Hematopoietic multipotent progenitor cell treated with erythropoietin and hydrocortisone succinate and interleukin-3 and kit ligand, for 15 days (in vitro differentiated cells): ENCODE data around the gene PCID2.
"Not testable (repeated sequence)": the region's sequence is repeated elsewhere in the genome, so short reads cannot be mapped to it uniquely, and the experiment has no call there.

Source experiments
- DNase-seq: peaks from one replicate; pipeline ENCODE4 v3.0.0-alpha.2; 2015; ENCODE audit warnings: low spot score

PCID2 gene

GRCh38 chr13:113208421-113209335 lies at the start of gene PCID2:
Gene PCID2, minus strand, starts transcription at chr13:113208669. Its CDS starts 35 bp downstream, at chr13:113208634.
- DNase-seq: peak; percentile 91

- not testable (repeated sequence) for DNase-seq
These were observed 49.4 kb upstream of the PCID2 start for GRCh38 chr13:113257908-113258307.

GRCh38 chr13:113252516-113253095 lies 44.1 kb upstream of the PCID2 start:
- DNase-seq: no peak

- no peak for DNase-seq
These were observed 37.7 kb upstream of the PCID2 start for GRCh38 chr13:113245849-113246796.

GRCh38 chr13:113243847-113244246 lies 35.4 kb upstream of the PCID2 start:
- DNase-seq: no peak

GRCh38 chr13:113241623-113242022 lies 33.2 kb upstream of the PCID2 start:
- DNase-seq: not testable (repeated sequence)

- no peak for DNase-seq
These were observed 31.5 kb upstream of the PCID2 start for GRCh38 chr13:113239986-113240385.

GRCh38 chr13:113239357-113239756 lies 30.9 kb upstream of the PCID2 start:
- DNase-seq: no peak

GRCh38 chr13:113238536-113238935 lies 30.1 kb upstream of the PCID2 start:
- DNase-seq: peak; percentile 74

- DNase-seq: no peak
These were observed 24.6 kb upstream of the PCID2 start for GRCh38 chr13:113233101-113233500.

- no peak for DNase-seq
These were observed 23.9 kb upstream of the PCID2 start for GRCh38 chr13:113232208-113233003.

- DNase-seq: no peak
These were observed 23.1 kb upstream of the PCID2 start for GRCh38 chr13:113231306-113232207.

- DNase-seq: no peak
These were observed 21.3 kb upstream of the PCID2 start for GRCh38 chr13:113229791-113230190.

- no peak for DNase-seq
These were observed 20.7 kb upstream of the PCID2 start for GRCh38 chr13:113229161-113229560.

- DNase-seq: no peak
These were observed 18.5 kb upstream of the PCID2 start for GRCh38 chr13:113226873-113227450.

GRCh38 chr13:113225515-113225914 lies 17.0 kb upstream of the PCID2 start:
- DNase-seq: no peak

- DNase-seq: peak; percentile 42
These were observed 16.0 kb upstream of the PCID2 start for GRCh38 chr13:113224486-113224885.

- no peak for DNase-seq
These were observed 14.6 kb upstream of the PCID2 start for GRCh38 chr13:113223070-113223469.

GRCh38 chr13:113220877-113221276 lies 12.4 kb upstream of the PCID2 start:
- DNase-seq: no peak

- DNase-seq: peak; percentile 97
These were observed 11.7 kb upstream of the PCID2 start for GRCh38 chr13:113220141-113220598.
